SK-N-MC (cell line): ENCODE data around the gene LRRC10B.

ENCODE experiments used
- EZH2 ChIP-seq: fragments of 200-600 bp; sonication (generic); IDR thresholded peaks from one replicate; pipeline ENCODE4 v1.6.1; 2017; ENCODE audit warnings: antibody characterized with exemption
- FOXP2 ChIP-seq: optimal IDR thresholded peaks from 2 replicates; pipeline ENCODE3; 2011; ENCODE audit warnings: mild to moderate bottlenecking, moderate library complexity; ENCODE audit not compliant: insufficient read depth; ENCODE audit errors: extremely low read length, control extremely low read depth
- POLR2AphosphoS5 ChIP-seq: IDR thresholded peaks from 2 replicates; pipeline ENCODE4 v1.6.1; 2012; ENCODE audit warnings: mild to moderate bottlenecking, low read depth, low read length, borderline replicate concordance

DNA sequence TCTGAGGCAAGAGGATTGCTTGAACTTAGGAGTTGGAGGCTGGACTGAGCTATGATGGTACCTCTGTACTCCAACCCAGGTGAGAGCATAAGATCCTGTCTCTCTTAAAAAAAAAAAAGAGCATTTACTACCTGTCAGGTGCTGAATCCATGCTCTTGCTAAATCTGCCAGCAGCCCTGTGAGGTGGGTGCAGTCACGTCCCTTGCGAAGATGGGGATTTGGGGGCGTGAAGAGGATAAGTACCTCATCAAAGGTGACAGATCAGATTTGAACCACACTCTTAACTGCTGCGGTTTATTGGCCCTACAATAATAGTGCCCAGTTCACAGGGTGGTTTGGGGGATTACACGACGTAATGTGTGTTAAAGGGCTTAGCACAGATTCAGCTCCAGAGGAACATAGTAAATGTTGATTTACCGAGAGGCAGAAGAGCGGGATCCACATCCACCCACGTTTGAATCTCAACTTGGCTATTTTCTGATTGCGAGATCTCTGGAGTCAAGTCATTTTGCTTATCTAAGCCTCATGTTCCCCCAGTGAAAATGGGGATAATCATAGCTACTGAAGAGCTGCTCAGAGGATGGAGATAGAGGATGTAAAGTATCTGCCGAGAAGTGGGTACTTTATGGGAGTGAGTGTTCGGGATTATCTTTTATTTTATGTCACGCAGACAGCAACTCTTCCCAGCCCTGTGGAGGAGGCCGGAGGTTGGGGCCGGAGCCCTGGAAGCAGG is 28.1 kb upstream of the LRRC10B start:
- TF ChIP-seq EZH2 (no peak), POLR2AphosphoS5 (no peak), FOXP2 (no peak)
